PFSK-1 (cell line): ENCODE measurements around the gene MRPL50.

Source experiments
- FOXP2 ChIP-seq: optimal IDR thresholded peaks from 2 replicates; pipeline ENCODE3; 2011; ENCODE audit warnings: borderline replicate concordance, control low read depth, inconsistent platforms; ENCODE audit not compliant: insufficient read depth; ENCODE audit errors: extremely low read length, extremely low read depth
- POLR2AphosphoS5 ChIP-seq: IDR thresholded peaks from 2 replicates; pipeline ENCODE4 v1.6.1; 2012; ENCODE audit warnings: low read depth, mild to moderate bottlenecking, control low read depth, low read length, moderate library complexity
- SIN3A ChIP-seq: IDR thresholded peaks from 2 replicates; pipeline ENCODE4 v1.6.1; 2012; ENCODE audit warnings: mild to moderate bottlenecking, low read length, moderate library complexity, borderline replicate concordance; ENCODE audit not compliant: insufficient read depth
- TAF1 ChIP-seq: IDR thresholded peaks from 2 replicates; pipeline ENCODE4 v1.6.1; 2012; ENCODE audit warnings: low read length, control low read depth, borderline replicate concordance; ENCODE audit not compliant: insufficient read depth
- TF ChIP-seq, protein P1 (sequence below), 2 experiments: IDR thresholded peaks; 2 replicates each; pipeline versions ENCODE4 v1.6.1 to v1.8.0; 2011 to 2012; ENCODE audit warnings: low read depth in 2 of 2, low read length in 2 of 2, control low read depth in 1 of 2, inconsistent platforms in 1 of 2, mild to moderate bottlenecking in 1 of 2, moderate library complexity in 1 of 2; ENCODE audit not compliant: insufficient read depth in 1 of 2

Gene MRPL50

DNA sequence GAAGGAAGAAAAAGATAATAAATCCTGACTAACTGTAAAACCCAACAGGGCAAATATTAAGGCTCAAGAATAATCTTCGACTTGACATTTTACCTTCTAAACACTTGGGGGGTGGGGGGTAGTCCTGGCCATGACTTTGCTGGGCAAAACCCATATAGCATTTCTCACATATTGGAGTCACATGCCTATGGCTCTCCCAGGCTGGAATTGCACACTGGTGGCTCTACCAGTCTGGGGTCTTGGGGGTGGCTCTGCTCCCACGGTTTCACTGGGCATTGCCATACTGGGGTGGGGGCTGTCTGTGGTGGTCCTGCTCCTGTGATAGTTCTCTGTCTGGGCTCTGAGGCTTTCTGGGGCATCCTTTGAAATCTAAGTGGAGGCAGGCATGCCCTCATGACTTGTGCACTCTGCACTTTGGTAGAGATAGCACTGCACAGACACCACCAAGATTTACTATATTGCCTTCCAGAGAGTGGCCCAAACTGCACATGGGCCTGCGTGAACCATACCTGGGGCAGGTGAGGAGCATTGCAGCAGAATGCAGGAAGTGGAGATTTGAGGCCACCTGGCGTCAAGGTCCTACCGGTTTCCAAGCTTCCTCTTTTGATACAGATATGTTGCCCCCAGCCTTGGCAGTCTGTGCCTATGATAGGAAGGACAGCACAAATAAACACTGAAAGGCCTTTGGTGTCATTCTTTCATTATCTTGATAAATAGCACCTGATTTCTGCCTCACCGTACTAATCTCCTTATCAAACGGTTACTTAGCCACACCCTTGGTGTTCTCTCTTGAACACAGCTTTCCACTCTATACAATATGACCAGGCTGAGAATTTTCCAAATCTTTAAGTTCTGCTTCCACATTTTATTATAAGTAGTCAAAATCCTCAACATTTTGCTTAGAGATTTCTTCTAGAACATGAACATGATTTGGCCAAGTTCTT lies 43.4 kb downstream of the MRPL50 start:
- TF ChIP-seq FOXP2 (no peak), TAF1 (no peak), POLR2AphosphoS5 (no peak), SIN3A (no peak)
- TF ChIP-seq, protein P1, sequence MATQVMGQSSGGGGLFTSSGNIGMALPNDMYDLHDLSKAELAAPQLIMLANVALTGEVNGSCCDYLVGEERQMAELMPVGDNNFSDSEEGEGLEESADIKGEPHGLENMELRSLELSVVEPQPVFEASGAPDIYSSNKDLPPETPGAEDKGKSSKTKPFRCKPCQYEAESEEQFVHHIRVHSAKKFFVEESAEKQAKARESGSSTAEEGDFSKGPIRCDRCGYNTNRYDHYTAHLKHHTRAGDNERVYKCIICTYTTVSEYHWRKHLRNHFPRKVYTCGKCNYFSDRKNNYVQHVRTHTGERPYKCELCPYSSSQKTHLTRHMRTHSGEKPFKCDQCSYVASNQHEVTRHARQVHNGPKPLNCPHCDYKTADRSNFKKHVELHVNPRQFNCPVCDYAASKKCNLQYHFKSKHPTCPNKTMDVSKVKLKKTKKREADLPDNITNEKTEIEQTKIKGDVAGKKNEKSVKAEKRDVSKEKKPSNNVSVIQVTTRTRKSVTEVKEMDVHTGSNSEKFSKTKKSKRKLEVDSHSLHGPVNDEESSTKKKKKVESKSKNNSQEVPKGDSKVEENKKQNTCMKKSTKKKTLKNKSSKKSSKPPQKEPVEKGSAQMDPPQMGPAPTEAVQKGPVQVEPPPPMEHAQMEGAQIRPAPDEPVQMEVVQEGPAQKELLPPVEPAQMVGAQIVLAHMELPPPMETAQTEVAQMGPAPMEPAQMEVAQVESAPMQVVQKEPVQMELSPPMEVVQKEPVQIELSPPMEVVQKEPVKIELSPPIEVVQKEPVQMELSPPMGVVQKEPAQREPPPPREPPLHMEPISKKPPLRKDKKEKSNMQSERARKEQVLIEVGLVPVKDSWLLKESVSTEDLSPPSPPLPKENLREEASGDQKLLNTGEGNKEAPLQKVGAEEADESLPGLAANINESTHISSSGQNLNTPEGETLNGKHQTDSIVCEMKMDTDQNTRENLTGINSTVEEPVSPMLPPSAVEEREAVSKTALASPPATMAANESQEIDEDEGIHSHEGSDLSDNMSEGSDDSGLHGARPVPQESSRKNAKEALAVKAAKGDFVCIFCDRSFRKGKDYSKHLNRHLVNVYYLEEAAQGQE (IDR thresholded peaks at IDR 0.05; ENCODE audit: insufficient read depth in 1 of 2, low read depth in 2 of 2, low read length in 2 of 2), result no peak

DNA sequence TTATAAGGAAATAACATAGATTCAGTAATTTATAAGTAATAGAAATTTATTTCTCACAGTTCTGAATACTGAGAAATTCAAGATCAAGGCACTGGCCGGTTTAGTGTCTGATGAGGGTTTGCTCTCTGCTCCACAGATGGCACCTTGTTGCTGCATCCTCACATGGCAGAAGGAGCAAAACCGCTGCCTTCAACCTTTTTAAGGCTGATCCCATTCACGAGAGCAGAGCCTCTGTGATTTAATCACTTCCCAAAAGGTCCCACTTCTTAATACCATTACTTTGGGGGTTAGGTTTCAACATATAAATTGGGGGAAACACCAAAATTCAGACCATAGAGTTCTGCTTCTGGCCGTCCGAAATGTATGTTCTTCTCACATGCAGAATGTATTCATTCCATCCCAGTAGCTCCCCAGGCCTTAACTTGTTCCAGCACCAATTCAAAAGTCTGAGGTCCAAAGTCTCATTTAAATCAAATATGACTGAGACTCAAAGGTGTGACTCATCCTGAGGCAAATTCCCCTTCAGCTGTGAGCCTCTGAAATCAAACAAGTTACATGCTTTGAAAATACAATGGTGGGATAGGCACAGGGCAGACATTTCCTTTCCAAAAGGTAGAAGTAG lies 44.2 kb downstream of the MRPL50 start:
- TF ChIP-seq POLR2AphosphoS5, result no peak

GRCh38 chr9:101353683-101354082 lies 44.7 kb downstream of the MRPL50 start:
- TF ChIP-seq POLR2AphosphoS5, result no peak
- TF ChIP-seq FOXP2, result no peak
- TF ChIP-seq, protein P1 (IDR thresholded peaks at IDR 0.05; ENCODE audit: insufficient read depth in 1 of 2, low read depth in 2 of 2, low read length in 2 of 2), result no peak
- TF ChIP-seq TAF1, result no peak
- no peak for TF ChIP-seq SIN3A

GRCh38 chr9:101352892-101353463 lies 45.4 kb downstream of the MRPL50 start:
- TF ChIP-seq FOXP2 (no peak), SIN3A (no peak), TAF1 (no peak), POLR2AphosphoS5 (no peak)
- TF ChIP-seq, protein P1 (IDR thresholded peaks at IDR 0.05; ENCODE audit: insufficient read depth in 1 of 2, low read depth in 2 of 2, low read length in 2 of 2), result no peak

DNA sequence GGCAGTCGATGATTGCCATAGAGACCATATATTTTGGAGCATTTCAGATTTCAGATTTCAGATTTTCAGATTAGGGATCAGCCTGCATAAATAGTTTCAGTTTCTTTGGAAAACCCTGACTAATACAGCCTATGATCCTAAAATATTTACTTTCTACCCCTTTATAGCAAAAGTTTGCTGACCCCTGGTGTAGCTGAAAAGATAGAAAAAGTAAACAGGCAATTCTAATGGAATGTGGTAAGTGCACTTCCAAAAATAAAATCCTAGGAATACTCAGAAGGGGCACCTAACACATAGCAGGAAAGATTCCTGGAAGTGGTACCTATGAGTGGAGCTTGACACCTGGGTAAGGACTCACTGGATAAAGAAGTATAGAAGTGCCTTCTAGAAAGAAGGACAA lies 48.1 kb downstream of the MRPL50 start:
- TF ChIP-seq, protein P1 (IDR thresholded peaks at IDR 0.05; ENCODE audit: insufficient read depth in 1 of 2, low read depth in 2 of 2, low read length in 2 of 2), result no peak
- TF ChIP-seq FOXP2 (no peak), POLR2AphosphoS5 (no peak), SIN3A (no peak), TAF1 (no peak)
